Measurements from ENCODE around the gene LARP7.
"Not testable (repeated sequence)": the region's sequence is repeated elsewhere in the genome, so short reads cannot be mapped to it uniquely, and the experiment has no call there.

LARP7 gene

GRCh38 chr4:112645541-112646329, 8.8 kb downstream of the LARP7 start:
- no peaks in the 10 kb centered on the region for H3K27me3 Mint-ChIP-seq
- peaks cover 18% of the 10 kb centered on the region for H3K4me1 Mint-ChIP-seq
- no peak overlapping the region for H3K27ac Mint-ChIP-seq
- no peaks in the 10 kb centered on the region for H3K9me3 Mint-ChIP-seq
- no peak overlapping the region for H3K4me3 Mint-ChIP-seq
- no peak for DNase-seq
- ATAC-seq, result no peak
- H3K36me3 Mint-ChIP-seq (ENCODE audit: low read depth), result peaks cover 29% of the 10 kb centered on the region

GRCh38 chr4:112646632-112647537, 9.9 kb downstream of the LARP7 start:
- Mint-ChIP-seq H3K9me3 (no peaks in the 10 kb centered on the region), H3K27me3 (no peaks in the 10 kb centered on the region), H3K36me3 (ENCODE audit: low read depth) (peaks cover 27% of the 10 kb centered on the region), H3K4me3 (no peak overlapping the region), H3K4me1 (peaks cover 9% of the 10 kb centered on the region), H3K27ac (no peak overlapping the region)
- DNase-seq (no peak), ATAC-seq (no peak)

GRCh38 chr4:112647785-112648184, 10.8 kb downstream of the LARP7 start:
- H3K27me3 Mint-ChIP-seq, result no peaks in the 10 kb centered on the region
- no peaks in the 10 kb centered on the region for H3K9me3 Mint-ChIP-seq
- H3K27ac Mint-ChIP-seq, result no peak overlapping the region
- H3K4me3 Mint-ChIP-seq, result no peak overlapping the region
- H3K4me1 Mint-ChIP-seq, result peaks cover 8% of the 10 kb centered on the region
- DNase-seq (no peak), ATAC-seq (no peak)
- peaks cover 27% of the 10 kb centered on the region for H3K36me3 Mint-ChIP-seq (ENCODE audit: low read depth)

GRCh38 chr4:112648263-112649054, 11.5 kb downstream of the LARP7 start:
- DNase-seq (no peak), ATAC-seq (no peak)
- Mint-ChIP-seq H3K9me3 (no peaks in the 10 kb centered on the region), H3K27me3 (no peaks in the 10 kb centered on the region), H3K36me3 (ENCODE audit: low read depth) (peaks cover 21% of the 10 kb centered on the region), H3K4me3 (no peak overlapping the region), H3K27ac (no peak overlapping the region), H3K4me1 (peaks cover 2% of the 10 kb centered on the region)

- H3K36me3 Mint-ChIP-seq (ENCODE audit: low read depth), result peaks cover 24% of the 10 kb centered on the region
- H3K27me3 Mint-ChIP-seq, result no peaks in the 10 kb centered on the region
- no peak overlapping the region for H3K4me3 Mint-ChIP-seq
- H3K27ac Mint-ChIP-seq, result no peak overlapping the region
- peaks cover 2% of the 10 kb centered on the region for H3K4me1 Mint-ChIP-seq
- DNase-seq (no peak), ATAC-seq (no peak)
- no peaks in the 10 kb centered on the region for H3K9me3 Mint-ChIP-seq
These were observed 12.1 kb downstream of the LARP7 start for GRCh38 chr4:112649055-112649408.

- ATAC-seq, result no peak
- H3K4me3 Mint-ChIP-seq, result no peak overlapping the region
- no peak overlapping the region for H3K27ac Mint-ChIP-seq
- DNase-seq, result no peak
- H3K36me3 Mint-ChIP-seq (ENCODE audit: low read depth), result peaks cover 26% of the 10 kb centered on the region
- no peaks in the 10 kb centered on the region for H3K4me1 Mint-ChIP-seq
- H3K9me3 Mint-ChIP-seq, result no peaks in the 10 kb centered on the region
- no peaks in the 10 kb centered on the region for H3K27me3 Mint-ChIP-seq
These were observed 13.4 kb downstream of the LARP7 start for GRCh38 chr4:112650332-112650731.

GRCh38 chr4:112651641-112652040, 14.7 kb downstream of the LARP7 start:
- peaks cover 29% of the 10 kb centered on the region for H3K36me3 Mint-ChIP-seq (ENCODE audit: low read depth)
- no peaks in the 10 kb centered on the region for H3K9me3 Mint-ChIP-seq
- no peak overlapping the region for H3K27ac Mint-ChIP-seq
- H3K4me1 Mint-ChIP-seq, result no peaks in the 10 kb centered on the region
- H3K4me3 Mint-ChIP-seq, result no peak overlapping the region
- ATAC-seq (no peak), DNase-seq (no peak)
- no peaks in the 10 kb centered on the region for H3K27me3 Mint-ChIP-seq

- H3K36me3 Mint-ChIP-seq (ENCODE audit: low read depth), result peaks cover 27% of the 10 kb centered on the region
- no peaks in the 10 kb centered on the region for H3K4me1 Mint-ChIP-seq
- H3K9me3 Mint-ChIP-seq, result no peaks in the 10 kb centered on the region
- no peak overlapping the region for H3K27ac Mint-ChIP-seq
- DNase-seq, result no peak
- ATAC-seq, result no peak
- H3K27me3 Mint-ChIP-seq, result no peaks in the 10 kb centered on the region
- H3K4me3 Mint-ChIP-seq, result no peak overlapping the region
These were observed 15.3 kb downstream of the LARP7 start for GRCh38 chr4:112652216-112652615.

GRCh38 chr4:112655270-112655669, 18.3 kb downstream of the LARP7 start:
- ATAC-seq (no peak), DNase-seq (no peak)
- H3K4me3 Mint-ChIP-seq, result no peak overlapping the region
- H3K27ac Mint-ChIP-seq, result no peak overlapping the region
- no peaks in the 10 kb centered on the region for H3K4me1 Mint-ChIP-seq
- no peaks in the 10 kb centered on the region for H3K27me3 Mint-ChIP-seq
- H3K36me3 Mint-ChIP-seq (ENCODE audit: low read depth), result peaks cover 37% of the 10 kb centered on the region
- no peaks in the 10 kb centered on the region for H3K9me3 Mint-ChIP-seq

- not testable (repeated sequence) for H3K4me3 Mint-ChIP-seq, DNase-seq, H3K27me3 Mint-ChIP-seq, H3K27ac Mint-ChIP-seq, H3K4me1 Mint-ChIP-seq, ATAC-seq, H3K9me3 Mint-ChIP-seq
- H3K36me3 Mint-ChIP-seq (ENCODE audit: low read depth), result peaks cover 34% of the 10 kb centered on the region
These were observed 19.2 kb downstream of the LARP7 start for GRCh38 chr4:112656115-112656514.

GRCh38 chr4:112664611-112665010, 27.7 kb downstream of the LARP7 start:
- no peak overlapping the region for H3K4me3 Mint-ChIP-seq
- no peaks in the 10 kb centered on the region for H3K4me1 Mint-ChIP-seq
- H3K36me3 Mint-ChIP-seq (ENCODE audit: low read depth), result peaks cover 5% of the 10 kb centered on the region
- ATAC-seq, result no peak
- H3K27me3 Mint-ChIP-seq, result no peaks in the 10 kb centered on the region
- H3K9me3 Mint-ChIP-seq, result no peaks in the 10 kb centered on the region
- DNase-seq, result no peak
- H3K27ac Mint-ChIP-seq, result no peak overlapping the region

- Mint-ChIP-seq H3K4me3 (no peak overlapping the region), H3K27ac (no peak overlapping the region), H3K9me3 (no peaks in the 10 kb centered on the region), H3K27me3 (no peaks in the 10 kb centered on the region), H3K4me1 (no peaks in the 10 kb centered on the region), H3K36me3 (ENCODE audit: low read depth) (peaks cover 3% of the 10 kb centered on the region)
- ATAC-seq (no peak), DNase-seq (no peak)
These were observed 31.2 kb downstream of the LARP7 start for GRCh38 chr4:112668131-112668530.

GRCh38 chr4:112673076-112673475, 36.1 kb downstream of the LARP7 start:
- ATAC-seq (no peak), DNase-seq (no peak)
- Mint-ChIP-seq H3K4me1 (no peaks in the 10 kb centered on the region), H3K4me3 (no peak overlapping the region), H3K36me3 (ENCODE audit: low read depth) (no peaks in the 10 kb centered on the region), H3K27ac (no peak overlapping the region), H3K9me3 (no peaks in the 10 kb centered on the region), H3K27me3 (no peaks in the 10 kb centered on the region)

- ATAC-seq, result no peak
- H3K36me3 Mint-ChIP-seq (ENCODE audit: low read depth), result no peaks in the 10 kb centered on the region
- no peaks in the 10 kb centered on the region for H3K27me3 Mint-ChIP-seq
- DNase-seq, result no peak
- H3K4me1 Mint-ChIP-seq, result no peaks in the 10 kb centered on the region
- H3K27ac Mint-ChIP-seq, result no peak overlapping the region
- no peak overlapping the region for H3K4me3 Mint-ChIP-seq
- no peaks in the 10 kb centered on the region for H3K9me3 Mint-ChIP-seq
These were observed 36.7 kb downstream of the LARP7 start for GRCh38 chr4:112673686-112674085.

Data from activated naive CD8-positive, alpha-beta T cell treated with anti-CD3 and anti-CD28 coated beads, Interleukin-2, amount 50 U/mL, for 24 hours (primary cell).